Astrocyte (in vitro differentiated cells and primary cell): Measurements from ENCODE around the gene AFF2.

Experiments used
- CTCF ChIP-seq: IDR thresholded peaks from 2 replicates; pipeline ENCODE4 v1.5.1; 2011; ENCODE audit warnings: low read depth, mild to moderate bottlenecking, inconsistent platforms, low read length, moderate library complexity; ENCODE audit not compliant: insufficient read depth
- EZH2 ChIP-seq: IDR thresholded peaks from 2 replicates; pipeline ENCODE4 v1.6.1; 2012; ENCODE audit warnings: mild to moderate bottlenecking, low read length, inconsistent platforms; ENCODE audit not compliant: insufficient read depth

- TF ChIP-seq CTCF (no peak), EZH2 (no peak)
These were observed 350.2 kb downstream of the AFF2 start for GRCh38 chrX:148850631-148851030.
